HEK293T (cell line): Measurements from ENCODE around the gene GRK7.

Experiments used
- ARNT ChIP-seq: fragments of 450-650 bp; IDR thresholded peaks from 2 replicates; pipeline ENCODE4 v1.6.1; 2017; ENCODE audit warnings: mild to moderate bottlenecking
- BHLHE40 ChIP-seq: fragments of 450-650 bp; IDR thresholded peaks from 2 replicates; pipeline ENCODE4 v1.6.1; 2016; ENCODE audit warnings: mild to moderate bottlenecking, moderate library complexity, borderline replicate concordance
- CTBP1 ChIP-seq: fragments of 450-650 bp; IDR thresholded peaks from 2 replicates; pipeline ENCODE4 v1.6.1; 2016; ENCODE audit warnings: borderline replicate concordance
- FOXA1 ChIP-seq: fragments of 450-650 bp; IDR thresholded peaks from 2 replicates; pipeline ENCODE4 v1.6.1; 2016; ENCODE audit warnings: mild to moderate bottlenecking
- FOXK2 ChIP-seq: fragments of 450-650 bp; IDR thresholded peaks from 2 replicates; pipeline ENCODE4 v1.6.1; 2016; ENCODE audit warnings: mild to moderate bottlenecking
- FOXM1 ChIP-seq: fragments of 450-650 bp; IDR thresholded peaks from 2 replicates; pipeline ENCODE4 v1.6.1; 2017; ENCODE audit warnings: mild to moderate bottlenecking, borderline replicate concordance
- HDGF ChIP-seq: fragments of 450-650 bp; IDR thresholded peaks from 2 replicates; pipeline ENCODE4 v1.6.1; 2017; ENCODE audit warnings: antibody characterized with exemption, borderline replicate concordance
- LEF1 ChIP-seq: fragments of 450-650 bp; IDR thresholded peaks from 2 replicates; pipeline ENCODE4 v1.6.1; 2017; ENCODE audit warnings: mild to moderate bottlenecking, borderline replicate concordance
- SP1 ChIP-seq: fragments of 450-650 bp; IDR thresholded peaks from 2 replicates; pipeline ENCODE4 v1.6.1; 2017
- SUZ12 ChIP-seq: fragments of 450-650 bp; IDR thresholded peaks from 2 replicates; pipeline ENCODE4 v1.6.1; 2016; ENCODE audit warnings: mild to moderate bottlenecking
- TARDBP ChIP-seq: fragments of 450-650 bp; IDR thresholded peaks from 2 replicates; pipeline ENCODE4 v1.6.1; 2016
- ZNF384 ChIP-seq: fragments of 450-650 bp; IDR thresholded peaks from 2 replicates; pipeline ENCODE4 v1.6.1; 2016
- TF ChIP-seq, protein P1 (sequence below): fragments of 450-650 bp; IDR thresholded peaks from 2 replicates; pipeline ENCODE4 v1.6.1; 2016

DNA sequence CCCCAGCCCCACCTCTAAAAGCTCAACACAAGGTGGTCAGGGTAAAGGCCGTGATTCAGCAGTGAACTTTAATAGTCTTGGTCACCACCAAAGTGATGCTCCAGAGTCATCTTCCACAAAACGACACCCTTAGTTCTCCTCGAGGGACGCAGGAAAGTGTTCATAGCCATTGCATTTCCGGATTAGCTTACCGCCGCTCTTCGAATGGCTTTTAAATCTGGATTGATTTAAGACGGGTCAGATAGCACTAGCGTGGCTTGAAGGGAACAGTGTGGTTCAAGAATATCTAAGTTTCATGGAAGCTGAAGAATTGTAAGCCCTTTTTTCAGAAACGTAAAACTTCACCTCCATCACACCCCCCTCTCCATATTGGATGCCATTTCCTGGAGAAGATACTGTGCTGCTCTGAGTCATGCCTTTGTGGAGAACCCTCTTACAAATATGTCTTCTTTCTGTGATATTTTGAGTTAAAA lies 24.3 kb upstream of the GRK7 start:
- no peak for TF ChIP-seq BHLHE40
- TF ChIP-seq, protein P1, sequence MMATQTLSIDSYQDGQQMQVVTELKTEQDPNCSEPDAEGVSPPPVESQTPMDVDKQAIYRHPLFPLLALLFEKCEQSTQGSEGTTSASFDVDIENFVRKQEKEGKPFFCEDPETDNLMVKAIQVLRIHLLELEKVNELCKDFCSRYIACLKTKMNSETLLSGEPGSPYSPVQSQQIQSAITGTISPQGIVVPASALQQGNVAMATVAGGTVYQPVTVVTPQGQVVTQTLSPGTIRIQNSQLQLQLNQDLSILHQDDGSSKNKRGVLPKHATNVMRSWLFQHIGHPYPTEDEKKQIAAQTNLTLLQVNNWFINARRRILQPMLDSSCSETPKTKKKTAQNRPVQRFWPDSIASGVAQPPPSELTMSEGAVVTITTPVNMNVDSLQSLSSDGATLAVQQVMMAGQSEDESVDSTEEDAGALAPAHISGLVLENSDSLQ, result no peak
- TF ChIP-seq SP1, result no peak
- no peak for TF ChIP-seq SUZ12
- TF ChIP-seq ZNF384, result no peak
- no peak for TF ChIP-seq FOXM1
- no peak for TF ChIP-seq FOXK2
- no peak for TF ChIP-seq FOXA1
- TF ChIP-seq ARNT, result no peak
- TF ChIP-seq TARDBP, result no peak
- TF ChIP-seq HDGF, result no peak
- no peak for TF ChIP-seq LEF1
- no peak for TF ChIP-seq CTBP1
